Peyer's patch (tissue), 4 donors: ENCODE data around the gene TEX13D. TPM values are rescaled to one million over a fixed set of nuclear protein-coding genes. Genes with fewer than 3 reads are reported as not detected.

Source experiments
- DNase-seq, 3 donors: peaks; one replicate each; pipeline ENCODE4 v3.0.0-alpha.2; 2017 to 2019
- H3K27ac ChIP-seq, 4 donors: fragments of 200-600 bp; sonication (generic); one replicate each; pipeline ENCODE4 v1.5.1; 2016 to 2019
- H3K27me3 ChIP-seq, 2 donors: fragments of 200-600 bp; sonication (generic); one replicate each; pipeline ENCODE4 v1.5.1; 2019
- H3K36me3 ChIP-seq, 3 donors: fragments of 200-600 bp; sonication (generic); one replicate each; pipeline ENCODE4 v1.5.1; 2016 to 2019
- H3K4me1 ChIP-seq, 4 donors: fragments of 200-600 bp; sonication (generic); one replicate each; pipeline ENCODE4 v1.5.1; 2016 to 2019
- H3K4me3 ChIP-seq, 4 donors: fragments of 200-600 bp; sonication (generic); 1 replicate in 3 of 4; 2 replicates in 1 of 4; pipeline ENCODE4 v1.5.1; 2016 to 2019; ENCODE audit warnings: mild to moderate bottlenecking in 1 of 4
- H3K9me3 ChIP-seq, 4 donors: fragments of 200-600 bp; sonication (generic); one replicate each; pipeline ENCODE4 v1.5.1; 2016 to 2019; ENCODE audit warnings: mild to moderate bottlenecking in 1 of 4
- POLR2A ChIP-seq, 2 donors: fragments of 450-650 bp; IDR thresholded peaks; one replicate each; pipeline ENCODE4 v1.5.1; 2017; ENCODE audit warnings: antibody characterized with exemption in 2 of 2, mild to moderate bottlenecking in 2 of 2, moderate library complexity in 2 of 2
- small RNA-seq, 2 donors: library from RNA; depleted of rRNA; stranded (forward); fragments of <200 nt; gene quantifications; one replicate each; pipeline ENCODE3, GENCODE V24; 2016
- total RNA-seq, 4 donors: library from RNA; depleted of rRNA; stranded (reverse); fragments of >200 nt; gene quantifications; one replicate each; pipeline ENCODE4 v1.1.0, GENCODE V29; 2016
- TF ChIP-seq, protein P1 (sequence below), 6 experiments: fragments of 450-650 bp in 4 of 6; fragments of 200-600 bp in 2 of 6; sonication (generic) in 1 of 6; IDR thresholded peaks; one replicate each; pipeline ENCODE4 v1.5.1; 2017 to 2019; ENCODE audit warnings: antibody characterized with exemption in 6 of 6, mild to moderate bottlenecking in 3 of 6, moderate library complexity in 1 of 6

Gene TEX13D
- total RNA-seq, 4 donors from 2014 or later = not detected

DNA sequence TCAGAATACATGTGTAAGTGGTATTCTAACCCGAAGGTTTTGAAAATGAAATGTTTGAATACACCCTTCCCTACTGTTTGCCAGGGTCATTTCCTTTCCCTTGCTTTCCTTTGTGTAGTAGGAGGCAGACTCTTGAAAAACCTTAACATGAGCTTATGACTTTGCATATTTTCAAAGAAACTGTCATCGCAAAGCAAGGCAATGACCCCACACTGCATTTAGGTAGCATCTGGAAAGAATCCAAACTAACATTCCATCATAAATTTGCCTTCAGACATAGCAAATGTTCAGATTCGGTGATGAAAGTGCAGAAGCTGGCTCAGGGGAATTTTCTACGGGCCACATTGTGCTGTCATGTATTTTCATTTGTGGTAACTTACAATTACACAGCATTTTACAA, 46.2 kb downstream of the TEX13D start:
- no peak for DNase-seq
- Histone ChIP-seq H3K4me3 (no peak overlapping the region), H3K9me3 (no peaks in the 10 kb centered on the region), H3K27me3 (no peaks in the 10 kb centered on the region), H3K36me3 (no peaks in the 10 kb centered on the region), H3K4me1 (no peaks in the 10 kb centered on the region), H3K27ac (no peak overlapping the region)
- TF ChIP-seq, protein P1, sequence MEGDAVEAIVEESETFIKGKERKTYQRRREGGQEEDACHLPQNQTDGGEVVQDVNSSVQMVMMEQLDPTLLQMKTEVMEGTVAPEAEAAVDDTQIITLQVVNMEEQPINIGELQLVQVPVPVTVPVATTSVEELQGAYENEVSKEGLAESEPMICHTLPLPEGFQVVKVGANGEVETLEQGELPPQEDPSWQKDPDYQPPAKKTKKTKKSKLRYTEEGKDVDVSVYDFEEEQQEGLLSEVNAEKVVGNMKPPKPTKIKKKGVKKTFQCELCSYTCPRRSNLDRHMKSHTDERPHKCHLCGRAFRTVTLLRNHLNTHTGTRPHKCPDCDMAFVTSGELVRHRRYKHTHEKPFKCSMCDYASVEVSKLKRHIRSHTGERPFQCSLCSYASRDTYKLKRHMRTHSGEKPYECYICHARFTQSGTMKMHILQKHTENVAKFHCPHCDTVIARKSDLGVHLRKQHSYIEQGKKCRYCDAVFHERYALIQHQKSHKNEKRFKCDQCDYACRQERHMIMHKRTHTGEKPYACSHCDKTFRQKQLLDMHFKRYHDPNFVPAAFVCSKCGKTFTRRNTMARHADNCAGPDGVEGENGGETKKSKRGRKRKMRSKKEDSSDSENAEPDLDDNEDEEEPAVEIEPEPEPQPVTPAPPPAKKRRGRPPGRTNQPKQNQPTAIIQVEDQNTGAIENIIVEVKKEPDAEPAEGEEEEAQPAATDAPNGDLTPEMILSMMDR (IDR thresholded peaks at IDR 0.05) = no peak
- no peak for TF ChIP-seq POLR2A (IDR thresholded peaks at IDR 0.05)

DNA sequence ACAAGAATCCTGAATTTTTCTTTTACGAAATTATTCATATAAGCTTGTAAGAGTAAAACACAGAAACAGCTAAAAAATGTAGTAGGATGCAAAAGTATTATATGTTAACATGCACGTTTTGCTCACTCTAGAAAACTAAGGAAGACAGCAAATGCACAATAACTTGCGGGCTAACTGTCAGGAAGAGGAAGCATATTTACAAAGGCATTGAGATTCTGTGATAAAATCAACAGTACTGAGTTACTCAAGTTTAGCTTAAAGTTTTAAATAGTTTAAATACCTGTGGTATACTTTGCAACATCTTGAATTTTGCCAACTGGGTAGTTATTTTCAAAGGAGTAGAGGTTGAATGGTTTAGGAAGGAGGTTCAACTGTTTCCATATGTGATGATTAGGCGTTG, 50.9 kb downstream of the TEX13D start:
- Histone ChIP-seq H3K4me3 (no peak overlapping the region), H3K36me3 (no peaks in the 10 kb centered on the region), H3K27me3 (no peaks in the 10 kb centered on the region), H3K4me1 (no peaks in the 10 kb centered on the region), H3K9me3 (no peaks in the 10 kb centered on the region), H3K27ac (no peak overlapping the region)
- TF ChIP-seq POLR2A (IDR thresholded peaks at IDR 0.05) = no peak
- TF ChIP-seq, protein P1 (IDR thresholded peaks at IDR 0.05) = no peak
- DNase-seq = no peak

DNA sequence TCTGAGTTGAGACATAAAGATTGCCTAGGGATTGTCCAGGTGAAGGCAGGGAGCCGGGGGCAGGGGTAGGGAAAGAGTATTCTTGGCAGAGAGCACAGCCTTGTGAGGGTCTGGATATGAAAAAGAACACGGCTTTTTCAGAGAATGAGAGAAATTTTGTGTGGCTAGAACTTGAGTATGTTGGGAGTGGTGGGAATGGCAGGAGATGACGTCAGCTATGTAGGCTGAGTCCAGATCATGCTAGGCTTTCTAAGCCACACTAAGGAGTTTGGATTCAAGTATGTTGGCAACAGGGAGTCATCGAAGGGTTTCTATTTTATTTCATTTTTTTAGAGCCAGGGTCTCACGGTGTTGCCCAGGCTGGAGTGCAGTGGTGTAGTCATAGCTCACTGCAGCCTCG, 53.9 kb downstream of the TEX13D start:
- no peak for TF ChIP-seq POLR2A (IDR thresholded peaks at IDR 0.05)
- TF ChIP-seq, protein P1 (IDR thresholded peaks at IDR 0.05) = no peak
- Histone ChIP-seq H3K4me1 (no peaks in the 10 kb centered on the region), H3K27ac (no peak overlapping the region), H3K27me3 (no peaks in the 10 kb centered on the region), H3K9me3 (no peaks in the 10 kb centered on the region), H3K4me3 (no peak overlapping the region), H3K36me3 (no peaks in the 10 kb centered on the region)
- no peak for DNase-seq

Small RNA genes lying within 50 kb of the gene (small RNA-seq; reads per million reads assigned to genes)
- 0 to 0.06 reads per million in 2 donors for gene AL022718.1

Other genes with a start within 250 kb of the TEX13D start
- gene SH2D1A, start 13.9 kb downstream of the TEX13D start, total RNA-seq = 1 to 10 TPM in 2 of 4 donors, under 1 TPM in 1, not detected in 1; 0.67 to 5.0 (median 1.6) TPM